ENCODE results near the gene SPON1. TPM values are rescaled to one million over a fixed set of nuclear protein-coding genes. Genes with fewer than 3 reads are reported as not detected.

Gene SPON1
- total RNA-seq, 1 experiment from 2014 or later: 6.4 TPM

- H3K27me3 Mint-ChIP-seq (ENCODE audit: low read depth): no peaks in the 10 kb centered on the region
- TF ChIP-seq OVOL2 (CRISPR knock-in tag; IDR thresholded peaks at IDR 0.05; ENCODE audit: borderline replicate concordance) (no peak), ZBTB43 (CRISPR knock-in tag; IDR thresholded peaks at IDR 0.05) (no peak), MLX (CRISPR knock-in tag; IDR thresholded peaks at IDR 0.05) (no peak), ZNF396 (CRISPR knock-in tag; IDR thresholded peaks at IDR 0.05; ENCODE audit: borderline replicate concordance) (no peak), SOX15 (CRISPR knock-in tag; IDR thresholded peaks at IDR 0.05) (no peak), ZMAT4 (CRISPR knock-in tag; IDR thresholded peaks at IDR 0.05) (no peak), HMGA2 (CRISPR knock-in tag; IDR thresholded peaks at IDR 0.05) (no peak), FOXP4 (CRISPR knock-in tag; IDR thresholded peaks at IDR 0.05) (no peak)
- H3K4me3 Mint-ChIP-seq: no peak overlapping the region
- H3K9me3 Mint-ChIP-seq: no peaks in the 10 kb centered on the region
- ATAC-seq (no peak), DNase-seq (ENCODE audit: low spot score) (no peak)
- no peaks in the 10 kb centered on the region for H3K36me3 Mint-ChIP-seq
- H3K27ac Mint-ChIP-seq: no peak overlapping the region
- ChIA-PET CTCF (interaction anchor here (1.2 kb wide), 1 partner anchor 8 kb away, joined by 4 read pairs; no protein-coding TSS in a partner anchor), POLR2A (no interaction called here)
- peaks cover 8% of the 10 kb centered on the region for H3K4me1 Mint-ChIP-seq
Observed at GRCh38 chr11:14240951-14241350, 278.4 kb downstream of the SPON1 start.

- CTCF ChIA-PET: no interaction called here
- Mint-ChIP-seq H3K27ac (no peak overlapping the region), H3K36me3 (no peaks in the 10 kb centered on the region), H3K4me3 (no peak overlapping the region), H3K4me1 (peaks cover 8% of the 10 kb centered on the region), H3K9me3 (no peaks in the 10 kb centered on the region), H3K27me3 (ENCODE audit: low read depth) (no peaks in the 10 kb centered on the region)
- ATAC-seq: no peak
- no peak for DNase-seq (ENCODE audit: low spot score)
- POLR2A ChIA-PET: no interaction called here
- TF ChIP-seq TP53 (CRISPR knock-in tag; IDR thresholded peaks at IDR 0.05): no peak
- TF ChIP-seq ESRRA (CRISPR knock-in tag; IDR thresholded peaks at IDR 0.05; ENCODE audit: borderline replicate concordance): no peak
- TF ChIP-seq ZNF317 (CRISPR knock-in tag; IDR thresholded peaks at IDR 0.05; ENCODE audit: borderline replicate concordance, low read depth): no peak
- TF ChIP-seq FOXP4 (CRISPR knock-in tag; IDR thresholded peaks at IDR 0.05): no peak
- TF ChIP-seq NFYB (CRISPR knock-in tag; conservative IDR thresholded peaks at IDR 0.05; ENCODE audit: low read depth): no peak
- no peak for TF ChIP-seq ZNF416 (CRISPR knock-in tag; IDR thresholded peaks at IDR 0.05)
- TF ChIP-seq ATF6 (CRISPR knock-in tag; IDR thresholded peaks at IDR 0.05): no peak
- no peak for TF ChIP-seq ZSCAN18 (CRISPR knock-in tag; IDR thresholded peaks at IDR 0.05)
- no peak for TF ChIP-seq TEAD1 (CRISPR knock-in tag; IDR thresholded peaks at IDR 0.05)
- no peak for TF ChIP-seq NFATC4 (CRISPR knock-in tag; IDR thresholded peaks at IDR 0.05)
- no peak for TF ChIP-seq JUN (CRISPR knock-in tag; IDR thresholded peaks at IDR 0.05)
Observed at GRCh38 chr11:14242187-14242586, 279.7 kb downstream of the SPON1 start.
